Right lobe of liver (tissue), 4 donors: ENCODE measurements around the gene MYL11.

Experiments used
- CTCF ChIP-seq, 4 donors: fragments of 200-600 bp in 3 of 4; fragments of 450-650 bp in 1 of 4; IDR thresholded peaks; one replicate each; pipeline versions ENCODE4 v1.5.1 to v1.8.0; 2016 to 2022; ENCODE audit warnings: antibody characterized with exemption in 4 of 4, mild to moderate bottlenecking in 2 of 4
- POLR2A ChIP-seq: fragments of 450-650 bp; IDR thresholded peaks from one replicate; pipeline ENCODE4 v1.6.1; 2017; ENCODE audit warnings: antibody characterized with exemption, mild to moderate bottlenecking
- donor health status: DM: no; HTN: no; CAD: no.
- donor health status: DM: no; HTN: no; CAD: no.
- donor health status: DM: no; HTN: yes; CAD: no.

- TF ChIP-seq CTCF (IDR thresholded peaks at IDR 0.05): peak in 1 of 4 donors; percentile 21
- TF ChIP-seq POLR2A: no peak
Measured at GRCh38 chr16:30407102-30407803, 32.7 kb downstream of the MYL11 start, which contains the start of gene ZNF771.
